Measurements from ENCODE around the gene IGSF21.

Gene IGSF21

GRCh38 chr1:18307329-18307898 is 199.8 kb downstream of the IGSF21 start:
- no peak for DNase-seq

GRCh38 chr1:18309552-18310155 is 202.1 kb downstream of the IGSF21 start:
- no peak for DNase-seq

- no peak for DNase-seq
Measured at GRCh38 chr1:18312961-18313360, 205.4 kb downstream of the IGSF21 start.

- DNase-seq = no peak
Measured at GRCh38 chr1:18313523-18313922, 205.9 kb downstream of the IGSF21 start.

- DNase-seq = no peak
Measured at GRCh38 chr1:18314399-18314798, 206.8 kb downstream of the IGSF21 start.

- DNase-seq = no peak
Measured at GRCh38 chr1:18315449-18315848, 207.9 kb downstream of the IGSF21 start.

- no peak for DNase-seq
Measured at GRCh38 chr1:18316764-18317163, 209.2 kb downstream of the IGSF21 start.

- no peak for DNase-seq
Measured at GRCh38 chr1:18319099-18319498, 211.5 kb downstream of the IGSF21 start.

GRCh38 chr1:18320051-18320450 is 212.5 kb downstream of the IGSF21 start:
- no peak for DNase-seq

- DNase-seq = peak in 1 of 2 donors; percentile 11
Measured at GRCh38 chr1:18322368-18323032, 214.9 kb downstream of the IGSF21 start.

GRCh38 chr1:18323259-18323658 is 215.7 kb downstream of the IGSF21 start:
- no peak for DNase-seq

- peak in 1 of 2 donors; percentile 9 for DNase-seq
Measured at GRCh38 chr1:18324246-18324645, 216.6 kb downstream of the IGSF21 start.

GRCh38 chr1:18325136-18325535 is 217.5 kb downstream of the IGSF21 start:
- no peak for DNase-seq

- DNase-seq = no peak
Measured at GRCh38 chr1:18326211-18326897, 218.8 kb downstream of the IGSF21 start.

GRCh38 chr1:18327650-18328049 is 220.1 kb downstream of the IGSF21 start:
- DNase-seq = no peak

GRCh38 chr1:18328803-18329202 is 221.2 kb downstream of the IGSF21 start:
- no peak for DNase-seq

GRCh38 chr1:18329469-18330253 is 222.1 kb downstream of the IGSF21 start:
- no peak for DNase-seq

GRCh38 chr1:18332576-18332975 is 225.0 kb downstream of the IGSF21 start:
- DNase-seq = no peak

- DNase-seq = no peak
Measured at GRCh38 chr1:18333220-18333619, 225.6 kb downstream of the IGSF21 start.

GRCh38 chr1:18336801-18337200 is 229.2 kb downstream of the IGSF21 start:
- DNase-seq = no peak

GRCh38 chr1:18337757-18338156 is 230.2 kb downstream of the IGSF21 start:
- DNase-seq = no peak

- DNase-seq = no peak
Measured at GRCh38 chr1:18339161-18339560, 231.6 kb downstream of the IGSF21 start.

GRCh38 chr1:18340158-18340764 is 232.7 kb downstream of the IGSF21 start:
- DNase-seq = no peak
